Neural progenitor cell (in vitro differentiated cells): ENCODE measurements around the gene SLC39A6.

ENCODE experiments used
- CTCF ChIP-seq: fragments of 200-600 bp; sonication (generic); IDR thresholded peaks from 2 replicates; pipeline ENCODE4 v1.5.1; 2017; ENCODE audit warnings: antibody characterized with exemption, mild to moderate bottlenecking
- EZH2 ChIP-seq: fragments of 200-600 bp; sonication (generic); IDR thresholded peaks from 2 replicates; pipeline ENCODE4 v1.6.1; 2017; ENCODE audit warnings: antibody characterized with exemption, mild to moderate bottlenecking, moderate library complexity
- EZH2phosphoT487 ChIP-seq: fragments of 200-600 bp; sonication (generic); IDR thresholded peaks from 2 replicates; pipeline ENCODE4 v1.6.1; 2017; ENCODE audit warnings: antibody characterized with exemption

- TF ChIP-seq CTCF (no peak), EZH2 (no peak), EZH2phosphoT487 (no peak)
These were observed 34.7 kb downstream of the SLC39A6 start for GRCh38 chr18:36094431-36094830.
